Stimulated activated naive CD4-positive, alpha-beta T cell treated with Interleukin-2 at 50 U/mL for 16 hours (primary cell): ENCODE measurements around the gene BLID.

Experiments used
- DNase-seq: peaks from one replicate; lab custom pipeline; 2025; lab: John Stamatoyannopoulos, UW

Gene BLID

GRCh38 chr11:122139595-122139866, 23.5 kb upstream of the BLID start:
- DNase-seq, result no peak

- DNase-seq, result no peak
These were observed 23.0 kb upstream of the BLID start for GRCh38 chr11:122138744-122139594.

- no peak for DNase-seq
These were observed 21.2 kb upstream of the BLID start for GRCh38 chr11:122137078-122137793.

GRCh38 chr11:122131126-122131525, 15.1 kb upstream of the BLID start:
- no peak for DNase-seq

GRCh38 chr11:122128146-122128545, 12.1 kb upstream of the BLID start:
- DNase-seq, result no peak

- DNase-seq, result no peak
These were observed 11.0 kb upstream of the BLID start for GRCh38 chr11:122127020-122127419.

GRCh38 chr11:122126024-122126688, 10.1 kb upstream of the BLID start:
- DNase-seq, result no peak

- no peak for DNase-seq
These were observed 7.4 kb upstream of the BLID start for GRCh38 chr11:122123263-122123929.

GRCh38 chr11:122122179-122122578, 6.2 kb upstream of the BLID start:
- DNase-seq, result no peak

- no peak for DNase-seq
These were observed 4.1 kb upstream of the BLID start for GRCh38 chr11:122120096-122120495.

- DNase-seq, result no peak
These were observed 576 bp upstream of the BLID start for GRCh38 chr11:122116591-122116990.

GRCh38 chr11:122114976-122115375, 1.0 kb downstream of the BLID start:
- DNase-seq, result no peak

- no peak for DNase-seq
These were observed 1.9 kb downstream of the BLID start for GRCh38 chr11:122113836-122114825.

- no peak for DNase-seq
These were observed 3.3 kb downstream of the BLID start for GRCh38 chr11:122112470-122113365.

- no peak for DNase-seq
These were observed 6.1 kb downstream of the BLID start for GRCh38 chr11:122109932-122110331.

GRCh38 chr11:122108828-122109227, 7.2 kb downstream of the BLID start:
- DNase-seq, result no peak

- DNase-seq, result no peak
These were observed 7.7 kb downstream of the BLID start for GRCh38 chr11:122108192-122108799.

- no peak for DNase-seq
These were observed 8.4 kb downstream of the BLID start for GRCh38 chr11:122107566-122107965.

GRCh38 chr11:122107045-122107444, 9.0 kb downstream of the BLID start:
- DNase-seq, result no peak
